Thyroid gland (tissue), 4 donors: Measurements from ENCODE around the gene TMPRSS5.

Experiments used
- POLR2A ChIP-seq, 2 donors: fragments of 450-650 bp; IDR thresholded peaks; one replicate each; pipeline ENCODE4 v1.6.1; 2017; ENCODE audit warnings: antibody characterized with exemption in 2 of 2, mild to moderate bottlenecking in 2 of 2, moderate library complexity in 1 of 2
- TF ChIP-seq, protein P1 (sequence below), 6 experiments: fragments of 200-600 bp in 3 of 6; fragments of 450-650 bp in 3 of 6; sonication (generic) in 3 of 6; IDR thresholded peaks; one replicate each; pipeline ENCODE4 v1.5.1; 2016 to 2019; ENCODE audit warnings: antibody characterized with exemption in 6 of 6, mild to moderate bottlenecking in 2 of 6, inconsistent platforms in 1 of 6, moderate library complexity in 1 of 6

GRCh38 chr11:113681711-113682413, 24.2 kb downstream of the TMPRSS5 start:
- TF ChIP-seq, protein P1, sequence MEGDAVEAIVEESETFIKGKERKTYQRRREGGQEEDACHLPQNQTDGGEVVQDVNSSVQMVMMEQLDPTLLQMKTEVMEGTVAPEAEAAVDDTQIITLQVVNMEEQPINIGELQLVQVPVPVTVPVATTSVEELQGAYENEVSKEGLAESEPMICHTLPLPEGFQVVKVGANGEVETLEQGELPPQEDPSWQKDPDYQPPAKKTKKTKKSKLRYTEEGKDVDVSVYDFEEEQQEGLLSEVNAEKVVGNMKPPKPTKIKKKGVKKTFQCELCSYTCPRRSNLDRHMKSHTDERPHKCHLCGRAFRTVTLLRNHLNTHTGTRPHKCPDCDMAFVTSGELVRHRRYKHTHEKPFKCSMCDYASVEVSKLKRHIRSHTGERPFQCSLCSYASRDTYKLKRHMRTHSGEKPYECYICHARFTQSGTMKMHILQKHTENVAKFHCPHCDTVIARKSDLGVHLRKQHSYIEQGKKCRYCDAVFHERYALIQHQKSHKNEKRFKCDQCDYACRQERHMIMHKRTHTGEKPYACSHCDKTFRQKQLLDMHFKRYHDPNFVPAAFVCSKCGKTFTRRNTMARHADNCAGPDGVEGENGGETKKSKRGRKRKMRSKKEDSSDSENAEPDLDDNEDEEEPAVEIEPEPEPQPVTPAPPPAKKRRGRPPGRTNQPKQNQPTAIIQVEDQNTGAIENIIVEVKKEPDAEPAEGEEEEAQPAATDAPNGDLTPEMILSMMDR (IDR thresholded peaks at IDR 0.05) = no peak
- TF ChIP-seq POLR2A (IDR thresholded peaks at IDR 0.05) = no peak
